HUES48 (cell line): ENCODE measurements around the gene VGLL4.

Source experiments
- H3K27ac ChIP-seq: one replicate; pipeline ENCODE4 v1.7.0; 2013; ENCODE audit warnings: low read depth, low read length, inconsistent platforms
- H3K27me3 ChIP-seq: 2 replicates; pipeline ENCODE4 v1.6.1; 2013; ENCODE audit warnings: mild to moderate bottlenecking, low read length; ENCODE audit not compliant: control insufficient read depth, insufficient read depth
- H3K36me3 ChIP-seq: 2 replicates; pipeline ENCODE4 v1.6.1; 2013; ENCODE audit warnings: low read length; ENCODE audit not compliant: control insufficient read depth, insufficient read depth
- H3K4me1 ChIP-seq: 2 replicates; pipeline ENCODE4 v1.6.1; 2013; ENCODE audit warnings: mild to moderate bottlenecking, low read length; ENCODE audit not compliant: control insufficient read depth, insufficient read depth
- H3K4me3 ChIP-seq: 2 replicates; pipeline ENCODE4 v1.5.1; 2013; ENCODE audit warnings: mild to moderate bottlenecking, low read depth, low read length
- H3K9ac ChIP-seq: 2 replicates; pipeline ENCODE4 v1.6.1; 2013; ENCODE audit warnings: mild to moderate bottlenecking, low read depth, low read length, moderate library complexity
- H3K9me3 ChIP-seq: 2 replicates; pipeline ENCODE4 v1.6.1; 2013; ENCODE audit warnings: low read length; ENCODE audit not compliant: control insufficient read depth, insufficient read depth

The VGLL4 gene

DNA sequence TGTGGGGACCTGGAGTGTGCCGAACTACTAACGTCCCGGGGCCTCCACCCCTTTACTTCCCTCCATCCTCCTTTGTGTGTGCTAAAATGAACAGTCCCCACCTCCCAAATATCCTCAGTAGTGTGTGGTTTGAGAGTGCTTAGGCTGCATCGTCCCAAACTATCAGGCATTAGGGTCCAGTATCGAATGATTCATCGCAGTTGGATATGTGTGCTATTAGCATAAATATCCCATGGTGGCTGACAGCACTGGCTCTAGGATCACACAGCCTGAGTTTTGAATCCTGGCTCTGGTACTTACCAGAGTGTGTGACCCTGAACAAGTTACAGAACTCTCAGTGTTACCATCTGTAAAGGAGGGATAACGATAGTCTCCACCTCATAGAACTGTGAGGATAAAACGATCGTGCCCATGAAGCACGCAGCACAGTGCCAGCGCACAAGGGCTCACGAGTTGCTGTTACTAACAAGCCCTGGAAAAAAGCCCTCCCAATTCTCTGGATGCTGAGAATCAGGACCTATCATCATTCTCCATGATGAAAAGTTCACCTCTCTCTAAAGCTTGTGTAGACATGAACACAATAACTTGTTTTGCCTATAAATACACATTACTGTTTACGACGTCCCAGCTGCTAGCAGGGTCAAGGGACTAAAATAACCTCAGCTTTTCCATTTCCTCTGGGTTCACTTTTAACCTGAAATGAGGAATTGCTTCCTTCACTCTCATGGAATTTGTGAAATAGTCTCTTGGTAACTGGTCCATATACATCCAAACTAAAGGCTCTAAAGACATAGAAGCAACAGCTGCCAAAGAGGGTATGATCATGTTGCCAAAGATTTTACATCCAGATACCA is 51.0 kb downstream of the VGLL4 start:
- Histone ChIP-seq H3K9ac (no peak overlapping the region), H3K4me3 (no peak overlapping the region), H3K9me3 (no peaks in the 10 kb centered on the region), H3K36me3 (no peaks in the 10 kb centered on the region), H3K27ac (peak overlapping the region; percentile 94), H3K27me3 (no peaks in the 10 kb centered on the region), H3K4me1 (peaks cover 55% of the 10 kb centered on the region)

DNA sequence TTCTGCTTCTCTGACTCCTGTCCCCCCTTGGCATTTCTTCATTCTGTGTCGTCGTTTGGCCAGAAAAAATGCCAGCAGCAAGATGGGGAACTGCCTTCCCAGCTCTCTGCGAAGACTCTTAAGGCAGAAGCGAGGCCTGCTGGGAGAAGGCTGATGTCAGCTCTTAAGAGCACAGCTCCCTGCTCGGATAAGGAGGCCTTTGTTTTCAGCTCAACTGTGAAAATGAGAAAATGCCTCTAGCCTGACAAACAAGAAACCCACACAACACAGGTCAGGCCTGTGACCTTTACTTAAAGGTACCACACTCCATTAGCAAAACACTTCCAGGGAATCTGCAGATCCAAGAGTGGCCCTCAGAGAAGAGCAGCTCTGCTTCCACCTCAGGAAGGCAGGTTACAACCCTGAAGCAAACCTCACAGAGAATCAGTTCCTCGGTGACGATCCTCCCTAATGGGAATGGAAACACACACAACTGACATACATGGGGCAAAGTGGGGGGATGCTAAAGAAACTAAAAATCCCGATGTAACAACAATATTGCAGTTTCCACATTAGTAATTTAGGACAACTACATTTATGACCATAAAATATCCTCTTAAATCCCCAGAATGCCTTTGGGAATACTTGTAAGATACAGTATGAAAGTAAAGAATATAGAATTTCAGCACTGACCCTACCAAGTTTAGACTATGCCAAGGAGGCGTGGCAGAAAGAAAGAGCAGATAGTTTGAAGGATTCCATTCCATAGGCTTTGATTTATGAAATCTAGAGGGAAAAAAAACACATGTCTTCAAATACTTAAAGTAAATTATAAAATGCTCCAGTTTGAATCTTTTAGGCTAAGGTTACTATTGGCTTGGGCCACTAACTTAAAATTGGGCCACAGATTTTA is 52.1 kb downstream of the VGLL4 start:
- H3K27ac ChIP-seq = peak overlapping the region; percentile 94
- peak overlapping the region; percentile 17; the same call in 1 of the 2 replicates for H3K4me3 ChIP-seq
- H3K27me3 ChIP-seq = no peaks in the 10 kb centered on the region
- no peaks in the 10 kb centered on the region for H3K9me3 ChIP-seq
- H3K9ac ChIP-seq = peak overlapping the region; percentile 69
- H3K4me1 ChIP-seq = peaks cover 55% of the 10 kb centered on the region
- H3K36me3 ChIP-seq = no peaks in the 10 kb centered on the region

DNA sequence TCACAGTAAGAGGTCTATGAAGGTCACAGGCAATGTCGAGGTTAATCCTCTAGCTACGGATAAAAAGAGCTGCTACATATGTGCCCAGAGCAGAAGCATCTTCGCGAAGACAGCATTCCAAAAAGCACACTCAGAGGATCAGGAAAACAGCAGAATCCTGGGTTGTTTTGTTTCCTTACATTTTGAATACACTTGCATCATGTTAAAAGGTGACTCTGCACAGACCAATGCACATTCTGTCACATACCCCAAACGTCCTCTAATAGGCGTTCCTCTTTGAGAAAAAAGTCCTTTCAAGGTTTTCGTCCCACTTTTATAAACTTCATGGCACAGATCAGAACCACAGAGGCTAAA is 52.7 kb downstream of the VGLL4 start:
- peaks cover 55% of the 10 kb centered on the region for H3K4me1 ChIP-seq
- H3K9me3 ChIP-seq = no peaks in the 10 kb centered on the region
- peak overlapping the region; percentile 17; the same call in 1 of the 2 replicates for H3K4me3 ChIP-seq
- H3K36me3 ChIP-seq = no peaks in the 10 kb centered on the region
- no peaks in the 10 kb centered on the region for H3K27me3 ChIP-seq
- peak overlapping the region; percentile 69 for H3K9ac ChIP-seq
- peak overlapping the region; percentile 94 for H3K27ac ChIP-seq

DNA sequence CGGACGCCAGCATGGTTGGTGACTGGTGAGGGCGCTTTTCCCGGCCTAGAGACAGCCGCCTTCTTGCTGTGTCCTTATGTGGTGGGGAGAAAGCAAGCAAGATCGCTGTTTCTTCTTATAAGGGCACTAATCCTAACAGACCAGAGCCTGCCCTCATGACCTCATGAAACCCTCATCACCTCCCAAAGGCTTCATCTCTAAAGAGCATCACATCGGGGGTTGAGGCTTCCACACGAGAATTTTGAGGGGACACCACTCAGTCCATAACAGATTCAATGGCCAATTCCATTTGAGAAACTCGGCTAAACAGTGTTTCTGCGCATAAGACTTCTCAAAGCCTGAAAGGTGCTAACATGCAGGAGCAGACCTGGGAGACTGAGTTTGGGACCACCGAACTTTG is 54.0 kb downstream of the VGLL4 start:
- no peak overlapping the region for H3K27ac ChIP-seq
- no peaks in the 10 kb centered on the region for H3K27me3 ChIP-seq
- H3K36me3 ChIP-seq = no peaks in the 10 kb centered on the region
- H3K4me1 ChIP-seq = peaks cover 59% of the 10 kb centered on the region
- H3K9me3 ChIP-seq = no peaks in the 10 kb centered on the region
- no peak overlapping the region for H3K4me3 ChIP-seq
- no peak overlapping the region for H3K9ac ChIP-seq

DNA sequence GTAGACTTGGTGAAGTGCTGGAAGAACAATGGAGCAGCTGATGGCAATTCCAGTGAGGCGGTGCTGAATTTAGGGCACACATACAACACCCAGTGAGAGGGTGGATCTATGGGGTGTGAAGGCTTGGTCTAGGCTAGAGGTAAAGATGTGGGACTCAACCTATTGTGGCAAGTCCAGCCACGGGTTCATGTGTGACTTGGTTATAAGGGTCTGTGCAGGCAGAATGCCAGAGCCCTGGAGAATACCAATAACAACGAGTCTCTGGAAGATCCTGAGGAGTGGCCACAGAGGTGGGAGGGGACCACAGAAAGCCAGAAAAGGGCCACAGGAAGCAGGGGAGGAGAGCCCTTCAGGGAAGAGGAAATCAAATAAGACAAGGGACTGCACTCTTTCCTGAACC is 55.0 kb downstream of the VGLL4 start:
- H3K27ac ChIP-seq = no peak overlapping the region
- no peak overlapping the region for H3K9ac ChIP-seq
- H3K27me3 ChIP-seq = no peaks in the 10 kb centered on the region
- no peaks in the 10 kb centered on the region for H3K9me3 ChIP-seq
- H3K4me3 ChIP-seq = no peak overlapping the region
- H3K4me1 ChIP-seq = peaks cover 56% of the 10 kb centered on the region
- H3K36me3 ChIP-seq = no peaks in the 10 kb centered on the region

DNA sequence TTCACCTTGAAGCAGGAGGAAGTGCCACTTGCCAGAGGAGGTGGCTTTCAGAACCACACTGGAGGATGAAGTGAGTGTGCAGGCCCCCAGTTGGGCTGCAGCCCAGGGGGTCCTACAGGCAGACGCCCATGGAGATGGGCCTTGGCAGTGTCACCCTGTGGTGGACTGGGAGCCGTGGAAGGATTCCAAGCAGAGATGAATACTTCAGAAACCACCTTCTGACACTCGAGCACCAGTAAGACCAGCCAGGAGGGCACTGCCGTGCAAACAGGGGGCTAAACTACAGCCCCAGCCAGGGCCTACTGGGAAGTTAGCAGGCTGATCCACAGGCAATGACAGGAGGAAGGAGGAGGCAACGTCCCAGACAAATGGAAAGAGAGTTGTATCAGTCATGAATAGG is 55.4 kb downstream of the VGLL4 start:
- H3K36me3 ChIP-seq = no peaks in the 10 kb centered on the region
- no peak overlapping the region for H3K4me3 ChIP-seq
- H3K27me3 ChIP-seq = no peaks in the 10 kb centered on the region
- H3K4me1 ChIP-seq = peaks cover 56% of the 10 kb centered on the region
- H3K9ac ChIP-seq = no peak overlapping the region
- H3K9me3 ChIP-seq = no peaks in the 10 kb centered on the region
- no peak overlapping the region for H3K27ac ChIP-seq

DNA sequence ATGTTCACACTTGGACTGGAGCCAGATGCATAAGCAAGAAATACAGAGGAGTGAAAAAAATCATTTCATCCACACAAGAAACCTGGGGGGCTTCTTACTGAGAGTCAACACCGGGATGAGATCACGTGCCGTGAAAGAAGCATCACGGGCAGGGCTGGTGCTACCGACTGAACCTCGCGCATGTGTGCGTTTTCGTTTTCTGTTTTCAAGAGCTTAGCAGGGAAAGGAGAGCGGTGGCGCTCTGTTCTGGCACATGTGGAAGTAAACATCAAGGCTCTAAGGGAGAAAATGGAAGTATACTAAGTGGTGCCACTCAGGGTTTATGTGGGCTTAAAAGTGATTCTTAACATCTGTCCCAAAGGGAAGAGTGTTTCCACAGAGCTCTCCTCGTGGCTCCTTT is 55.9 kb downstream of the VGLL4 start:
- no peak overlapping the region for H3K9ac ChIP-seq
- no peak overlapping the region for H3K4me3 ChIP-seq
- no peaks in the 10 kb centered on the region for H3K36me3 ChIP-seq
- no peak overlapping the region for H3K27ac ChIP-seq
- no peaks in the 10 kb centered on the region for H3K9me3 ChIP-seq
- H3K27me3 ChIP-seq = no peaks in the 10 kb centered on the region
- H3K4me1 ChIP-seq = peaks cover 56% of the 10 kb centered on the region

DNA sequence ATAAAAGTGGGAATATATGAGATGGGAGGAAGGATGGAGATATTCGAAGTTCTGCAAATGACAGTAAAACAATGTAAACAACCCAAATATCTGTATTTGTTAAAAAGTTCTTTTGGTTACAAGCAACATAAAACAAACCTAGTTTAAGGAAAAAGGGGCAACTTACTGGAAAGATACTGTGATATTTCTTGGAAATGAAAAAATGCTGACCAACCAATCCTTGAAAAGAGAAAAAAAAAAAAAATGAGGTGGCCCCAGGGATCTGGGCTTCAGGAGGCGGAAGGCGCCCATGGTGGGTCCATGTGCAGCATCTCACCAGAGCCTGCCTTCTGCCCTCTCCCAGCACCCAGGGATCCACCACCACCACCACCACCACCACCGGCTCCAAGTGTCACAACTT is 59.1 kb downstream of the VGLL4 start:
- H3K36me3 ChIP-seq = peaks cover 3% of the 10 kb centered on the region; the same call in 1 of the 2 replicates
- no peak overlapping the region for H3K4me3 ChIP-seq
- H3K9ac ChIP-seq = no peak overlapping the region; the same call in 1 of the 2 replicates
- no peaks in the 10 kb centered on the region for H3K27me3 ChIP-seq
- H3K27ac ChIP-seq = no peak overlapping the region
- H3K9me3 ChIP-seq = no peaks in the 10 kb centered on the region
- H3K4me1 ChIP-seq = peaks cover 40% of the 10 kb centered on the region

DNA sequence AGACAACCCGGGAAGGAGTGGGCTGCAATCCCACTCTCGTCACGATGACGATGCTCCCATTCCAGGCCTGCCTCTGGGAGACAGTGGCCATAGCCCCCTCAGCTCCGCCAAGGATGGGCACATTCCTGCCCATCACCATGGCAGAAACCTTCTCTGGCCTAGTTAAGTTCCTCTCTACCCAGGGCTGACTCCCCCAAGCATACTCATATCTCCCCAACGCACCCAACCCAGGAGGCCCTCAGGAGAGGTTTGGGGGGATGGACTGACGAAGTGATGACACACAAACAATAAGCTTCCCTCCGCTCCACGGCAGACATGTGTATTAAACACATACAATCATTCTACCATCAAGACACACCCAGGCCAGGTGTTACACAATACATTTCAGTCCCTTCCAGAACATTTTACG is 60.1 kb downstream of the VGLL4 start:
- H3K4me1 ChIP-seq = peaks cover 31% of the 10 kb centered on the region
- H3K9me3 ChIP-seq = no peaks in the 10 kb centered on the region
- no peak overlapping the region for H3K4me3 ChIP-seq
- H3K27me3 ChIP-seq = no peaks in the 10 kb centered on the region
- H3K9ac ChIP-seq = no peak overlapping the region
- H3K27ac ChIP-seq = no peak overlapping the region
- H3K36me3 ChIP-seq = peaks cover 3% of the 10 kb centered on the region; the same call in 1 of the 2 replicates

DNA sequence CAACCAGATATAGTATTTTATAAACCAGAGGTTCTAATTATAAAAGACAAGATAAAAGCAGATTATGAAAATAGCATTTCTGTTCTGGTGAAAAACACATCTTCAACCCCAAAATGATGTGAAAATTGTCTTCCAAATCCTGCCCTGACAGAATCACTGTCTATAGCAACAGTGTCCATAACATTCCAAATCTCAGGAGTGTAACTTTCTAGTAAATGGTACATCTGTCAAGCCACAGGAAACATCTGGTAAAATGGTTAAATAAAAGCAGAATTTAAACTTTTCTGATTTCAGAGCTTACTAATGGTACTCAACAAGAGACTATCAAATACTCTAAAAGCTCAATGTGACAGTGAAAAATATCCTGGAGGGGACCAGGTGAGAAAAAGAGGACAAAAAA is 60.5 kb downstream of the VGLL4 start:
- Histone ChIP-seq H3K27me3 (no peaks in the 10 kb centered on the region), H3K9me3 (no peaks in the 10 kb centered on the region), H3K27ac (peak overlapping the region; percentile 86), H3K4me1 (peaks cover 30% of the 10 kb centered on the region), H3K4me3 (no peak overlapping the region), H3K36me3 (peaks cover 3% of the 10 kb centered on the region; the same call in 1 of the 2 replicates), H3K9ac (no peak overlapping the region)
